K562 (cell line): ENCODE results near the gene SSR2. TPM values are rescaled to one million over a fixed set of nuclear protein-coding genes. Genes with fewer than 3 reads are reported as not detected.

Source experiments
- AFF1 ChIP-seq, 2 experiments: fragments of 450-650 bp; IDR thresholded peaks; 2 replicates each; pipeline ENCODE4 v1.6.1; 2018; ENCODE audit warnings: mild to moderate bottlenecking in 2 of 2, low read depth in 1 of 2; ENCODE audit not compliant: partially characterized antibody in 2 of 2
- ASH1L ChIP-seq: fragments of 450-650 bp; IDR thresholded peaks from 2 replicates; pipeline ENCODE4 v1.6.1; 2018; ENCODE audit warnings: borderline replicate concordance, mild to moderate bottlenecking, low read depth; ENCODE audit not compliant: partially characterized antibody
- E2F1 ChIP-seq: sonication (generic); formaldehyde crosslinking; IDR thresholded peaks from 2 replicates; pipeline ENCODE4 v1.8.1; 2023; ENCODE audit warnings: mild to moderate bottlenecking, missing genetic modification reagents, moderate library complexity
- MGA ChIP-seq: fragments of 450-650 bp; IDR thresholded peaks from 2 replicates; pipeline ENCODE4 v1.6.1; 2016; ENCODE audit warnings: mild to moderate bottlenecking, moderate library complexity
- MIER1 ChIP-seq: fragments of 450-650 bp; IDR thresholded peaks from 2 replicates; pipeline ENCODE4 v1.6.1; 2016; ENCODE audit warnings: antibody characterized with exemption, mild to moderate bottlenecking, low read depth
- VEZF1 ChIP-seq: fragments of 200-800 bp; sonication (Bioruptor generic); IDR thresholded peaks from 2 replicates; pipeline ENCODE4 v1.6.1; 2017; ENCODE audit warnings: missing genetic modification characterization, missing compliant biosample characterization
- polyA plus RNA-seq, 8 experiments: library from polyadenylated mRNA; depleted of rRNA in 4 of 8; stranded (reverse) in 5 of 8; unstranded in 3 of 8; fragments of >200 nt; fragmentation: Nextera tagmentation in 2 of 8; fragmentation: Illumina TruSeq in 1 of 8; extraction: Ambion mirVana in 2 of 8; extraction: Trizol in 1 of 8; gene quantifications; 2 replicates each; pipeline versions ENCODE4 v1.2.1 to v1.2.3, GENCODE V29; 2011 to 2014; ENCODE audit warnings: inconsistent platforms in 1 of 8, missing spikeins in 1 of 8
- total RNA-seq, 7 experiments: library from RNA; depleted of rRNA in 6 of 7; stranded (reverse); fragments of >200 nt in 6 of 7; fragmentation: Illumina TruSeq in 2 of 7; extraction: Trizol in 2 of 7; gene quantifications; 2 replicates each; pipeline versions ENCODE4 v1.2.1 to v1.2.3, GENCODE V29; 2011 to 2021; ENCODE audit warnings: low replicate concordance in 1 of 7

The SSR2 gene
- total and polyA plus RNA-seq, 9 of the 15 experiments (the other 6 are each of a cell fraction or from before 2014, with no cell fraction given): 161 to 411 (median 240) TPM

- no peak for TF ChIP-seq MGA
- peak in 1 of 2 experiments; percentile 74 for TF ChIP-seq AFF1 (IDR thresholded peaks at IDR 0.05; ENCODE audit: low read depth in 1 of 2, partially characterized antibody in 2 of 2)
- no peak for TF ChIP-seq E2F1 (CRISPR knock-in tag)
- peak; percentile 85 for TF ChIP-seq VEZF1
- TF ChIP-seq MIER1: no peak
- TF ChIP-seq ASH1L: no peak
These were observed 44.5 kb downstream of the SSR2 start (continued) for GRCh38 chr1:155976062-155976912.
